Naive thymus-derived CD8-positive, alpha-beta T cell (primary cell): ENCODE results near the gene DIAPH2. TPM values are rescaled to one million over a fixed set of nuclear protein-coding genes. Genes with fewer than 3 reads are reported as not detected.

ENCODE experiments used
- ATAC-seq, 2 donors: fragments of 150-1000 bp; cut with Tn5 transposase in 1 of 2; sonication (Bioruptor Pico), chemical (Tn5 transposase) in 1 of 2; 1 replicate in 1 of 2; 2 replicates in 1 of 2; pipeline ENCODE4 v1.10.0; 2021; ENCODE audit warnings: mild to moderate bottlenecking in 2 of 2, moderate library complexity in 2 of 2
- POLR2A ChIA-PET: fragments of 350-600 bp; sonication (Branson Sonifier 250); formaldehyde crosslinking; loops from one replicate; lab custom pipeline; 2021; ENCODE audit warnings: antibody characterized with exemption; lab: Charles Lee
- DNase-seq, 10 donors: peaks; one replicate each; pipeline versions ENCODE4 v3.0.0 to v3.0.0-alpha.2; 2020 to 2022
- H3K27ac Mint-ChIP-seq, 10 donors: one replicate each; pipeline ENCODE4 v1.8.0; 2020 to 2022; ENCODE audit warnings: mild to moderate bottlenecking in 10 of 10, mixed read lengths in 10 of 10, moderate library complexity in 4 of 10, inconsistent platforms in 1 of 10
- H3K27me3 Mint-ChIP-seq, 5 donors: one replicate each; pipeline ENCODE4 v1.8.0; 2021 to 2022; ENCODE audit warnings: mixed read lengths in 5 of 5
- H3K36me3 Mint-ChIP-seq, 3 donors: one replicate each; pipeline ENCODE4 v1.8.0; 2020 to 2022; ENCODE audit warnings: mixed read lengths in 3 of 3, mild to moderate bottlenecking in 2 of 3, inconsistent platforms in 1 of 3
- H3K4me1 Mint-ChIP-seq, 4 donors: one replicate each; pipeline ENCODE4 v1.8.0; 2021 to 2022; ENCODE audit warnings: mixed read lengths in 4 of 4
- H3K4me3 Mint-ChIP-seq, 10 donors: one replicate each; pipeline ENCODE4 v1.8.0; 2020 to 2022; ENCODE audit warnings: mild to moderate bottlenecking in 10 of 10, mixed read lengths in 10 of 10, moderate library complexity in 6 of 10, inconsistent platforms in 1 of 10
- H3K9me3 Mint-ChIP-seq, 9 donors: one replicate each; pipeline ENCODE4 v1.8.0; 2020 to 2022; ENCODE audit warnings: mixed read lengths in 9 of 9, mild to moderate bottlenecking in 3 of 9, inconsistent platforms in 1 of 9, moderate library complexity in 1 of 9
- polyA plus RNA-seq, 3 donors: library from polyadenylated mRNA; unstranded; fragments of 300-500 nt; fragmentation: Illumina TruSeq; gene quantifications; one replicate each; pipeline ENCODE4 v1.2.3, GENCODE V29; 2021
- total RNA-seq, 8 experiments: library from RNA in 2 of 8; stranded (reverse) in 2 of 8; gene quantifications; one replicate each; pipeline ENCODE4 v1.2.3 and lab custom pipeline; 2021 to 2026

DIAPH2 gene
- total and polyA plus RNA-seq, 5 experiments from 2014 or later = 4.2 to 6.1 (median 5.9) TPM

DNA sequence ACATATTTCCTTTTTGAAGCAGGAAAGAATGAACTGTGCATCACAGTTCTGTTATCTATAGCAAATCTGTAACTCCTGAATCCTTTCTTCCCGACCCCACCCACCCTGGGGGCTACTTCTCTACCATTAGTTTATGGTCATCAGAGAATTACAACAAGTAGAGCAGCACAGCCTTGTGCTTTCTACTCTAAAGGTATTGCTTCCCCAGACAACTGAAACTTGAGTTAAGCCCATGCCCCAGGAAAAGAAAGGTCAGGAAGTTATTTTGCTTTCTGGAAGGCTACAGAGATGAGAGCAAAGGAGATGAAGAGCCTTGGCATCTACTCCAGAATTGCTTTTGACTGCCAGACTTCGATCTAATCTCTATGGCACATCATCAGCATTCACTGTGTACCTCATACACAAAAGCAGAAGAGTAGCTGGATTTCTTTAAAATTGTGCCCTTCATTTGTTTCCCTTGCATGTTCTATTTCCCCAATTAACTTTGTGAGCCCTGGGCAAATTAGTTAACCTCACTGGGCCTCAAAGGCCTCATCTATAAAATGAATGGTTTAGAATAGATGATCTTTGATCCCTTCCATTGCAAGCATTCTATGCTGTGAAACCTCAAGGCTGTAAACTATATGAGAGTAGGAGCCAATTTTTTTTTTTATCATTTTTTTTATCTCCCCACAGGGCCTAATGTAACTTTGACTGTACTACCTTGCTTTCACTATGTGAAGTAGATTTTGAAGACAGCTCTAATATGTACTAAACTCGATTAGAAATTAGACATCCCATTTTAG, 794.7 kb downstream of the DIAPH2 start:
- no peaks in the 10 kb centered on the region for H3K9me3 Mint-ChIP-seq
- ATAC-seq (no peak), DNase-seq (no peak)
- no peak overlapping the region for H3K4me3 Mint-ChIP-seq
- H3K4me1 Mint-ChIP-seq = no peaks in the 10 kb centered on the region
- POLR2A ChIA-PET = no interaction called here
- H3K27me3 Mint-ChIP-seq = no peaks in the 10 kb centered on the region
- H3K36me3 Mint-ChIP-seq = no peaks in the 10 kb centered on the region
- no peak overlapping the region for H3K27ac Mint-ChIP-seq

DNA sequence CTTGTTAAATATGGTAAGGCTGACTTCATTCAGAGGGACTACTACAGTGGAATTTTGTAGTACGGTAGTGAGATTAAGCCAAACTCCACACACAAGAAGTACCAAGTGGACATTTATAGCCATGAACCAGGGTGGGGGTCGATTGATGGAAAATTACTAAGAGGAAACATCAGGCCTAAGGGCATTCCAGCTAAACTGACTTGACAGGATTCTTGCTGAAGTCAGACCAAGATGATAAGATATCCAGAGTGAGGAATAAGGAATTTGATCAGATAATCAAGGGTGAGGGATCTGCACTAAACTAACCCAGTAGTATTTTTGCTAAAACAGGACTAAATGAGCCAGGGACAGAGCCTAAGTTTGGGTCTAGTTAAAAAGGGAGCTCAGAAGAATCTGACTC, 796.6 kb downstream of the DIAPH2 start:
- ATAC-seq (no peak), DNase-seq (no peak)
- H3K27me3 Mint-ChIP-seq = no peaks in the 10 kb centered on the region
- no peaks in the 10 kb centered on the region for H3K4me1 Mint-ChIP-seq
- no peaks in the 10 kb centered on the region for H3K36me3 Mint-ChIP-seq
- H3K27ac Mint-ChIP-seq = no peak overlapping the region
- POLR2A ChIA-PET = no interaction called here
- H3K9me3 Mint-ChIP-seq = no peaks in the 10 kb centered on the region
- no peak overlapping the region for H3K4me3 Mint-ChIP-seq

DNA sequence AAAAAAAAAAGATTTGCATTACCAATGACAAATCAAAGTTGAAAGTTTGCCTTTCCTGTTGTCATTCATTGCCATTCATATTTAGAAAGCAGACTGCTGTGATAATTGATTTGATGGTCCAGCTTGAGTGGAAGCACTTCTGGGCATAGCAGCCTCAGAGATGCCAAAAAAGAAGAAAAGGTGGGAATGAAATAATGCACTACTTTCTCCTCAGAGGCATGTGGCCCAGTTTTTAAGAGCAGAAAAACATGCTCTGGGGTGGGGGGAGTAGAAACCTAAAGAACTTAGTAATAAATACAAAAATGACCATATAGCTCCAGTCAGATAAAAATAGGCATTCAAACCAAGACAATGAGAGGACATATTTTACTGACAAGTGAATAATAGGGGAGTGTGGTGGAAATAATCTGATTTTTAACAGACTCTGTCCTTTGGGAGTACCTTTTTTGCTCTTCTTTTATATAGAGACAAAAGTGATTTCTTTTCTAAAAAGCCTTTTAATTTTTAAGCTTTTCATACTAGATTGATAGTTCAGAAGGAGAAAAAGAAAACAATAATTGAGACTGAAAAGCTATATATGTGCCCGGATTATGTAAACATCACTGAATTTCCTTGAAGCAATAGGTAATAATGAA, 798.1 kb downstream of the DIAPH2 start:
- POLR2A ChIA-PET = no interaction called here
- Mint-ChIP-seq H3K4me3 (no peak overlapping the region), H3K36me3 (no peaks in the 10 kb centered on the region), H3K9me3 (no peaks in the 10 kb centered on the region), H3K4me1 (no peaks in the 10 kb centered on the region), H3K27me3 (no peaks in the 10 kb centered on the region), H3K27ac (no peak overlapping the region)
- DNase-seq (no peak), ATAC-seq (no peak)

DNA sequence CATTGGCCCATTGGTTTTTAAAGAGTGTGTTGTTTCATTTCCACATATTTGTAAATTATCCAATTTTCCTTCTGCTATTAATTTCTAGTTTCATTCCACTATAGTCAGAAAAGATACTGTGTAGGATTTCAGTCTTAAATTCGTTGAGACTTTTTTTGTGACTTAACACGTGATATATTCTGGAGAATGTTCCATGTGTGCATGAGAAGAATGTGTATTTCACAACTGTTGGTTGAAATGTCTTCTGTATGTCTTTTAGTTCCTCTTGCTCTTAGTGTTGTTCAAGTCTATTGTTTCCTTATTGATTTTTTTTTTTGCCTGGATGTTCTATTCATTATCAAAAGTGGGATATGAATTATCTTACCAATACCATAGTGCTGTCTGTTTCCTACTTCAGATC, 806.0 kb downstream of the DIAPH2 start:
- POLR2A ChIA-PET = no interaction called here
- Mint-ChIP-seq H3K4me3 (no peak overlapping the region), H3K36me3 (peaks cover 3 to 8% (median 4%) of the 10 kb centered on the region in 3 donors), H3K27me3 (no peaks in the 10 kb centered on the region), H3K27ac (no peak overlapping the region), H3K4me1 (no peaks in the 10 kb centered on the region), H3K9me3 (peaks cover 0 to 11% (median 3%) of the 10 kb centered on the region in 9 donors)
- ATAC-seq = no peak
- DNase-seq = no peak

DNA sequence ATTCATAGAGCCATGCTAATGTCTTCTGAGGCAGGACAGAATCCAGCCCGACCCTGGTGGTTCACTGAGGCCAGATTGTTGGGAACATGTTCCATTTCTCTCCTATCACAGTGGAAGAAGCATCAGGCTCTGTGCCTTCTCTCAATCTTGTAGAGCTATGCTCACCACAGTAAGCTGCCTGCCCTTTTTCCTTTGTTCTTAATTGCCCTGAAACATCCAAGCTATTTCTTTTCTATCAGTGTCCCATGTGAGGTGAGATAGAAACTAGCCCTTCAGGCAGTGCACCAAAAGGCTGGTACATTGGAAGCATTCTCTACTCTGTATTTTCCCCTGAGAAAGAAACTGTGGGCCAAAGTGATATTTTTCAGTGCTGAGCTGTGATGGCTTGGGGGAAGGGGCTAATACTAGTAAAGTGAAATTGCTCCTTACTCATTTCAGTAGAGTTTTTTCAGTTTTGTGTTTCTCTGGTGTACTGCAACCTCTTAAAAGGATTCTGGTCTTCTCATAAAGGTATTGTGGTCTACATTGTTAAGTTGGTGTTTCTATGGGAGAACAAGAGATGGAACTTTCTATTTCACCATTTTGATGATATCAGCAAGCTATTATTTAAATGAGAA, 810.2 kb downstream of the DIAPH2 start:
- no peaks in the 10 kb centered on the region for H3K27me3 Mint-ChIP-seq
- peaks cover 0 to 11% (median 3%) of the 10 kb centered on the region in 9 donors for H3K9me3 Mint-ChIP-seq
- ATAC-seq (no peak), DNase-seq (no peak)
- no peak overlapping the region for H3K27ac Mint-ChIP-seq
- peaks cover 3 to 11% (median 4%) of the 10 kb centered on the region in 3 donors for H3K36me3 Mint-ChIP-seq
- peaks cover 0 to 4% (median 0%) of the 10 kb centered on the region in 4 donors for H3K4me1 Mint-ChIP-seq
- POLR2A ChIA-PET = no interaction called here
- no peak overlapping the region for H3K4me3 Mint-ChIP-seq

DNA sequence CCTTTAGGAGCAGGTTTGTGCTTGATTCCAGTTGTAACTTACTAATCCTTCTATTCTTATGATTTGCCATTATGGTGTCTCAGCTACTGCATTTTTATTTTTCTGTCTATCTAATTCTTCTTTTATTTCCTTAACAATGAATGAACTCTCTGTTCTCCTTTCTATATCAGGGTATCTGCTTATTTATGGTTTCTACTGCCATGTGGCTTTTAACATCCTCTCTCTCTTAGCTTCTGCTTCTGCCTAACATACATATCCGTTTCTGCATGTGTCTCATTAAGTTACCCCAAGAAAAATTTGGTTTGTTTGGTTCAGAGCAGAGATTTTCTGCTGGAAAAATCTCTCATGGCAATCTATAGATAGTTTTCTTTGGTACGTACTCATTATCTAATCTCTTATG, 813.5 kb downstream of the DIAPH2 start:
- H3K4me3 Mint-ChIP-seq = no peak overlapping the region
- H3K4me1 Mint-ChIP-seq = peaks cover 0 to 4% (median 0%) of the 10 kb centered on the region in 4 donors
- peaks cover 0 to 2% (median 0%) of the 10 kb centered on the region in 3 donors for H3K36me3 Mint-ChIP-seq
- no peaks in the 10 kb centered on the region for H3K27me3 Mint-ChIP-seq
- no peak overlapping the region for H3K27ac Mint-ChIP-seq
- no peak for DNase-seq
- POLR2A ChIA-PET = no interaction called here
- no peak for ATAC-seq
- H3K9me3 Mint-ChIP-seq = peaks cover 0 to 2% (median 0%) of the 10 kb centered on the region in 9 donors

DNA sequence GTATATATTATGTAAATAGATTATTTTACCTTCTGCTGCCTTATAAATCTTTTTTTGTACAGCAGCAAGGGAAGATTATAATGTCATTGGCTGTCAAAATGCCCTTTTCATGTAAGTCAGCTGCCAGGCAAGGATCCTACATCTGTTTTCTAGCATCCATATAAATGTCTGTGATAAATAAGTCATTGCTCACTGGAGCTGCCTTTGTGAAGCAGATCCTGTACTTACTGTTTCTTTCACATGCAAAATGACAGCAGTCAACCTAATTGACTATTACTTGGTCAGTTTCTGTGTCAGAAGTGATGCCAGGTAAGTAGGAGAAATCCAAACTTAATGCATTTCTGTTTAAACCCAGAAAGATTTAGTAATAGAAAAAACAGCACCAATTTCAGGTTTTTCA, 819.8 kb downstream of the DIAPH2 start:
- no peaks in the 10 kb centered on the region for H3K27me3 Mint-ChIP-seq
- no peaks in the 10 kb centered on the region for H3K9me3 Mint-ChIP-seq
- ATAC-seq (no peak), DNase-seq (no peak)
- H3K27ac Mint-ChIP-seq = no peak overlapping the region
- no peaks in the 10 kb centered on the region for H3K4me1 Mint-ChIP-seq
- no peaks in the 10 kb centered on the region for H3K36me3 Mint-ChIP-seq
- POLR2A ChIA-PET = no interaction called here
- H3K4me3 Mint-ChIP-seq = no peak overlapping the region

DNA sequence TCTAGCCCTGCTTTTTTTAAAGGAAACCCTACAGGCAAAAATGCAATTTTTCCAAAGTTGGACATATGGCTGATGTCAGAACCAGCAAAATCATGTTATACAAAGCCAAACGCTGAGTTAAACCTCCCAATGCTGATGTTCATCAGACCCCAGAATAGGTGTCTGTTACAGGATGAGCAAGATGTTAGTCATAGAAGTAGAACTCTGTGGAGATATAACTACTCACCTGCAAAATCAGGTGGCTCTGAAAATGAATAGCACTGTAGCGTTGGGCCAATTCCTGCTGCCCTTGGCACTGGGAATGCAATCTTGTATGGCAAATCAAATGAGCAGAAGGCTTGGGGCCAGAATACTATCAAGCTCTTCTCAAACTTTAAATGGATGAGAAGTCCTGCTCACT, 833.1 kb downstream of the DIAPH2 start:
- Mint-ChIP-seq H3K27ac (no peak overlapping the region), H3K4me1 (peaks cover 0 to 1% (median 0%) of the 10 kb centered on the region in 4 donors), H3K36me3 (no peaks in the 10 kb centered on the region), H3K4me3 (no peak overlapping the region), H3K9me3 (no peaks in the 10 kb centered on the region), H3K27me3 (no peaks in the 10 kb centered on the region)
- POLR2A ChIA-PET = no interaction called here
- no peak for DNase-seq
- no peak for ATAC-seq

DNA sequence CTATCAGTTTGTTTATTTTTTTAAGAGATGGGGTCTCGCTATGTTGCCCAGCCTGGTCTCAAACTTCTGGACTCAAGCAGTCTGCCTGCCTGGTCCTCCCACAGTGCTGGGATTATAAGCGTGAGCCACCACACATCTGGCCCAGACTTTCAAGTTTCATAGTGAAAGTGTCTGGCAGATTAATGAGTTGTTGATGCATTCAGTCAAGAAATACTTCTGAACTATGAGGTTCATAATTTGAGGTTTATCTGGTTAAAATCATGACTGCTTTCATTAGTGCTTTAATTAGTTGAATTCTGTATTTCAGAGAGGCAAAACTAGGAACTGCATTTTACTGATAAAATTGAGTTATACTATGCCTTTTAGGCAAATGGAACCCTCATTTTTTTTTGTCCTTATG, 837.7 kb downstream of the DIAPH2 start:
- Mint-ChIP-seq H3K4me1 (no peaks in the 10 kb centered on the region), H3K36me3 (peaks cover 0 to 8% (median 8%) of the 10 kb centered on the region in 3 donors), H3K27ac (no peak overlapping the region), H3K4me3 (no peak overlapping the region), H3K27me3 (no peaks in the 10 kb centered on the region), H3K9me3 (peaks cover 0 to 10% (median 0%) of the 10 kb centered on the region in 9 donors)
- ATAC-seq = no peak
- no peak for DNase-seq
- POLR2A ChIA-PET = no interaction called here

DNA sequence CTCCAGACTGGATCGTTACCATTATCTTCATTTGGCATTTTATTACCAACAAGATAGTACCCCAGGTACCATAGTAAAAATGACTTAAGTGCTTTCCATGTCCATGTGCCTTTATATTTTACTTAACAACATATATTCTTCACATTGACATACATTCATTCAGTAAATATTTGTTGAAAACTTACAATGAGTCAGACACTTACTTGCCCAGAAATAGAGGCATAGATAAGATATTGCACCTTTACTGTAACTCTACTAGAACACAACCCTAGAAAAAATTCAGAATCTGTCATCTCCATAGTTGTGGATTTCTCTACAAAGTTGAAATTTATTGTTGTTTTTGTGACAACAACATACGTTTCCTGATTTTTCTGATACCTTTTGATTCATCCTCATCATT, 839.7 kb downstream of the DIAPH2 start:
- peaks cover 5 to 20% (median 18%) of the 10 kb centered on the region in 3 donors for H3K36me3 Mint-ChIP-seq
- no peak overlapping the region for H3K27ac Mint-ChIP-seq
- DNase-seq (no peak), ATAC-seq (no peak)
- H3K27me3 Mint-ChIP-seq = no peaks in the 10 kb centered on the region
- POLR2A ChIA-PET = no interaction called here
- H3K4me1 Mint-ChIP-seq = peaks cover 0 to 4% (median 0%) of the 10 kb centered on the region in 4 donors
- peaks cover 0 to 26% (median 9%) of the 10 kb centered on the region in 9 donors for H3K9me3 Mint-ChIP-seq
- no peak overlapping the region for H3K4me3 Mint-ChIP-seq

DNA sequence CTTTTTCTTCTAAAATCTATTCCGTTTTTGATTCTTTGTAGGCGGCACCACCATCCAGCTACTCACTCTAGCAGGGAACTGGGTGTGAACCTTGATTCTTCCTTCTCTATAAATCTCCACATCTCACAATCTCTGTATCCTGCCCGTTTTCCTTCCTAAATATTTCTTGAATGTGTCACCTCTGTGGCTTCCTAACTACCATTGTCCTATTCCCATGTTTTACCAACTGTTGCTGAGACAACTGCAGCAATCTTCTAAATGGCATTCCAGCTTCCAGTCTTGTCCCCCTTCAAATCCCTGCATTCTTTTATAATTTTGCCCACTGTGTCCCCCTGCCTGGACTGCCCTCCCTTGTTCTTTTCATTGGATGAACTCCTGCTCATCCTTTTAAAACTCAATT, 840.4 kb downstream of the DIAPH2 start:
- Mint-ChIP-seq H3K4me3 (no peak overlapping the region), H3K27me3 (no peaks in the 10 kb centered on the region), H3K4me1 (peaks cover 0 to 4% (median 0%) of the 10 kb centered on the region in 4 donors), H3K27ac (peak overlapping the region in 1 of 10 donors; percentile 93), H3K9me3 (peaks cover 0 to 32% (median 11%) of the 10 kb centered on the region in 9 donors), H3K36me3 (peaks cover 5 to 25% (median 23%) of the 10 kb centered on the region in 3 donors)
- DNase-seq (no peak), ATAC-seq (no peak)
- POLR2A ChIA-PET = no interaction called here

DNA sequence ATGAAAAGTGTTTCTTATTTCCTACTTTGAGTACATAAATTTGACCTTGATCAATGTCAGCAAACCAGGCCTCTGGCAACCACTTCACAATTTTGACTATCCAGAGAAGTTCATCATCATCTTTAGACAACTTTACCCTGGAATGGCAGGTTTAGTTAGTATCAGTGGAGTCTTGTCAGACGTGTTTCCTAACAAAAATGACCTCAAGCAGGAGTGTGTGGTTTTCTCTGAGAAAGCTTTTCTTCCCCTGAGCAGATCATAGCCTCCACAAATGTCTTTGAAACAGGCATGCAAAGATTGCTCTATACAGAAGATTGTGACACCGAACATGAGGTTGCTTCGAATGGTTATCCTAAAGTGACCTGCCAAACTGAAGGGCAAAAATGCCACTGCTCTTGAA, 841.3 kb downstream of the DIAPH2 start:
- Mint-ChIP-seq H3K4me3 (no peak overlapping the region), H3K9me3 (peaks cover 0 to 32% (median 16%) of the 10 kb centered on the region in 9 donors), H3K36me3 (peaks cover 5 to 34% (median 23%) of the 10 kb centered on the region in 3 donors), H3K27me3 (no peaks in the 10 kb centered on the region), H3K27ac (no peak overlapping the region), H3K4me1 (peaks cover 0 to 4% (median 0%) of the 10 kb centered on the region in 4 donors)
- ATAC-seq = no peak
- POLR2A ChIA-PET = interaction anchor here (0.6 kb wide), 1 partner anchor 65 kb away, joined by 3 read pairs; no protein-coding TSS in a partner anchor
- DNase-seq = no peak

DNA sequence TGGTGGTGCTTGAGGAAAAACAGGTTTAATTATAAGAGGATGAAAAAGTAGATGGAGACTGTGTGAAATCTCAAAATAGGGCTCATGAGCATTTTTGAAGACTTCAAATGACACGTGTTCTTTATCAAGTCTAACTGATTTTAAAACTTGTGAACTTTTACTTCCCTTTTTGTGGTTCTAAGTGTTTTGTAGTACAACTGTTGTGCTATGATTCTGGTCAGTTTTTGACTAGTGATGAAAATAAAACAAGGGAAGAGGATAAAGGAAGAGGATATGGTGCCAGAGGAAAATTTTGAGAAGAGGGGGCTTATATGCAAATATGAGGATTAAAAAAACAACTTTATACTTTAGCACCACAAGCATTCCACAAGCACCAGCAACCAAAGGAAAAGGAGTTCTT, 843.1 kb downstream of the DIAPH2 start:
- ATAC-seq = no peak
- POLR2A ChIA-PET = no interaction called here
- Mint-ChIP-seq H3K4me3 (no peak overlapping the region), H3K27me3 (no peaks in the 10 kb centered on the region), H3K27ac (no peak overlapping the region), H3K9me3 (peaks cover 0 to 36% (median 19%) of the 10 kb centered on the region in 9 donors), H3K4me1 (peaks cover 0 to 4% (median 0%) of the 10 kb centered on the region in 4 donors), H3K36me3 (peaks cover 5 to 37% (median 23%) of the 10 kb centered on the region in 3 donors)
- no peak for DNase-seq
